SKM-1 treated with dmso at 0.1 percent for 144 hours (cell line): ENCODE results near the gene CSTB.

Experiments
- DNase-seq: peaks from one replicate; lab custom pipeline; 2025; ENCODE audit not compliant: unreplicated experiment; lab: John Stamatoyannopoulos, UW

Gene CSTB

GRCh38 chr21:43769325-43769958 is 6.7 kb downstream of the CSTB start:
- no peak for DNase-seq

GRCh38 chr21:43768868-43769167 is 7.3 kb downstream of the CSTB start:
- DNase-seq: no peak

GRCh38 chr21:43767984-43768867 is 7.9 kb downstream of the CSTB start:
- DNase-seq: no peak

GRCh38 chr21:43767498-43767983 is 8.6 kb downstream of the CSTB start:
- no peak for DNase-seq

GRCh38 chr21:43766734-43767497 is 9.2 kb downstream of the CSTB start:
- no peak for DNase-seq

GRCh38 chr21:43764576-43765495 is 11.3 kb downstream of the CSTB start:
- no peak for DNase-seq

- DNase-seq: no peak
These were observed 12.1 kb downstream of the CSTB start for GRCh38 chr21:43763901-43764523.

GRCh38 chr21:43762303-43763128 is 13.6 kb downstream of the CSTB start:
- no peak for DNase-seq

- no peak for DNase-seq
These were observed 14.2 kb downstream of the CSTB start for GRCh38 chr21:43761886-43762285.

GRCh38 chr21:43760391-43760958 is 15.6 kb downstream of the CSTB start:
- DNase-seq: no peak

- no peak for DNase-seq
These were observed 16.5 kb downstream of the CSTB start for GRCh38 chr21:43759651-43760050.

- DNase-seq: no peak
These were observed 17.3 kb downstream of the CSTB start for GRCh38 chr21:43758811-43759210.

GRCh38 chr21:43758111-43758641 is 17.9 kb downstream of the CSTB start:
- no peak for DNase-seq

- DNase-seq: no peak
These were observed 18.5 kb downstream of the CSTB start for GRCh38 chr21:43757601-43758000.

- no peak for DNase-seq
These were observed 20.1 kb downstream of the CSTB start for GRCh38 chr21:43755820-43756594.

GRCh38 chr21:43754948-43755781 is 20.9 kb downstream of the CSTB start:
- DNase-seq: no peak

GRCh38 chr21:43753439-43753799 is 22.7 kb downstream of the CSTB start:
- DNase-seq: no peak
